ENCODE data around the gene CTAG1A. TPM values are rescaled to one million over a fixed set of nuclear protein-coding genes. Genes with fewer than 3 reads are reported as not detected.
A peak's percentile ranks its signal among the peaks of the same experiment; 100 is the strongest.

Gene CTAG1A
- polyA plus RNA-seq, 1 experiment = not detected

- TF ChIP-seq CTCF (IDR thresholded peaks at IDR 0.05; ENCODE audit: low read depth, low read length) = no peak
- no peaks in the 10 kb centered on the region for H3K9me3 ChIP-seq (ENCODE audit: control insufficient read depth, insufficient read depth, low read length)
- ChIA-PET POLR2A (interaction anchor here (0.6 to 1.2 kb wide), 4 partner anchors 9 to 18 kb away, joined by 3 to 7 read pairs (median 3); no protein-coding TSS in a partner anchor), CTCF (no interaction called here)
- H3K4me3 ChIP-seq (ENCODE audit: low read depth, low read length) = 0 out of 2 replicates have a peak overlapping the region, but pooled peaks have one; percentile 4
- peak; percentile 87 for DNase-seq (ENCODE audit: low read depth, low spot score)
- peak overlapping the region; percentile 97 for H3K27ac ChIP-seq (ENCODE audit: low read depth, low read length)
- H3K27me3 ChIP-seq (ENCODE audit: control insufficient read depth, insufficient read depth, low read length) = no peaks in the 10 kb centered on the region
Observed at GRCh38 chrX:154541896-154542722, 42.8 kb upstream of the CTAG1A start.

- CTCF ChIA-PET = interaction anchor here (0.6 kb wide), 1 partner anchor 128 kb away, joined by 4 read pairs; no protein-coding TSS in a partner anchor
Observed at GRCh38 chrX:154542723-154543424, 42.1 kb upstream of the CTAG1A start.

GRCh38 chrX:154545673-154546274, 39.2 kb upstream of the CTAG1A start:
- ChIA-PET CTCF (no interaction called here), POLR2A (no interaction called here)
- Histone ChIP-seq H3K9me3 (ENCODE audit: control insufficient read depth, insufficient read depth, low read length) (no peaks in the 10 kb centered on the region), H3K4me3 (ENCODE audit: low read depth, low read length) (peak overlapping the region; percentile 74), H3K27ac (ENCODE audit: low read depth, low read length) (no peak overlapping the region), H3K27me3 (ENCODE audit: control insufficient read depth, insufficient read depth, low read length) (no peaks in the 10 kb centered on the region)
- no peak for DNase-seq (ENCODE audit: low read depth, low spot score)
- TF ChIP-seq CTCF (IDR thresholded peaks at IDR 0.05; ENCODE audit: low read depth, low read length) = no peak

More at GRCh38 chrX:154542723-154543424, 42.1 kb upstream of the CTAG1A start:
- TF ChIP-seq CTCF (IDR thresholded peaks at IDR 0.05; ENCODE audit: low read depth, low read length) = no peak
- peak overlapping the region; percentile 97 for H3K27ac ChIP-seq (ENCODE audit: low read depth, low read length)
- POLR2A ChIA-PET = interaction anchor here (0.6 to 1.0 kb wide), 2 partner anchors 10 to 19 kb away, joined by 3 to 7 read pairs; no protein-coding TSS in a partner anchor
- no peaks in the 10 kb centered on the region for H3K9me3 ChIP-seq (ENCODE audit: control insufficient read depth, insufficient read depth, low read length)
- DNase-seq (ENCODE audit: low read depth, low spot score) = no peak
- H3K27me3 ChIP-seq (ENCODE audit: control insufficient read depth, insufficient read depth, low read length) = no peaks in the 10 kb centered on the region
- no peak overlapping the region for H3K4me3 ChIP-seq (ENCODE audit: low read depth, low read length)

- Histone ChIP-seq H3K27ac (ENCODE audit: low read depth, low read length) (peak within 1 kb of the TSS; percentile 93), H3K27me3 (ENCODE audit: control insufficient read depth, insufficient read depth, low read length) (no peaks in the 10 kb centered on the region), H3K4me3 (ENCODE audit: low read depth, low read length) (peak within 1 kb of the TSS; percentile 79), H3K9me3 (ENCODE audit: control insufficient read depth, insufficient read depth, low read length) (no peaks in the 10 kb centered on the region)
- ChIA-PET POLR2A (interaction anchor here (0.9 kb wide), 1 partner anchor 29 kb away, joined by 3 read pairs; no protein-coding TSS in a partner anchor), CTCF (no interaction called here)
- no peak for DNase-seq (ENCODE audit: low read depth, low spot score)
- TF ChIP-seq CTCF (IDR thresholded peaks at IDR 0.05; ENCODE audit: low read depth, low read length) = no peak
Observed at GRCh38 chrX:154546354-154547244, 38.3 kb upstream of the CTAG1A start, which contains the start of gene G6PD. TSS of gene G6PD (minus strand) at chrX:154546846. CDS start at chrX:154546155, 691 bp downstream.

Measured in AG04450 (cell line).